Progenitor cell of endocrine pancreas (in vitro differentiated cells): ENCODE data around the gene EYS. TPM values are rescaled to one million over a fixed set of nuclear protein-coding genes. Genes with fewer than 3 reads are reported as not detected.

ENCODE experiments used
- DNase-seq: peaks from one replicate; pipeline ENCODE4 v3.0.0; 2021; ENCODE audit warnings: low spot score; ENCODE audit not compliant: unreplicated experiment
- H3K27ac Mint-ChIP-seq: 2 replicates; pipeline ENCODE4 v1.8.0; 2021; ENCODE audit warnings: mild to moderate bottlenecking, moderate library complexity, mixed read lengths
- H3K27me3 Mint-ChIP-seq: 2 replicates; pipeline ENCODE4 v1.8.0; 2021; ENCODE audit warnings: mixed read lengths
- H3K36me3 Mint-ChIP-seq: 2 replicates; pipeline ENCODE4 v1.8.0; 2022; ENCODE audit warnings: mixed read lengths; ENCODE audit not compliant: insufficient read depth
- H3K4me1 Mint-ChIP-seq: 2 replicates; pipeline ENCODE4 v1.8.0; 2021; ENCODE audit warnings: low read depth, mixed read lengths
- H3K4me3 Mint-ChIP-seq: 2 replicates; pipeline ENCODE4 v1.8.0; 2021; ENCODE audit warnings: low read depth, mild to moderate bottlenecking, moderate library complexity, mixed read lengths
- H3K9me3 Mint-ChIP-seq: 2 replicates; pipeline ENCODE4 v1.8.0; 2021; ENCODE audit warnings: low read depth, mixed read lengths
- CTCF ChIP-seq: fragments of 200-600 bp; sonication (generic); IDR thresholded peaks from one replicate; pipeline ENCODE4 v1.5.0; 2021; ENCODE audit warnings: antibody characterized with exemption, mild to moderate bottlenecking; ENCODE audit not compliant: unreplicated experiment
- total RNA-seq: library from RNA; stranded (reverse); gene quantifications from 2 replicates; pipeline ENCODE4 v1.2.1, GENCODE V29; 2021

EYS gene
- total RNA-seq, 1 donor from 2014 or later: 0.46 TPM

GRCh38 chr6:65700561-65700960, 6.5 kb downstream of the EYS start:
- H3K4me3 Mint-ChIP-seq: no peak overlapping the region
- no peaks in the 10 kb centered on the region for H3K27me3 Mint-ChIP-seq
- no peaks in the 10 kb centered on the region for H3K36me3 Mint-ChIP-seq
- peaks cover 3% of the 10 kb centered on the region for H3K4me1 Mint-ChIP-seq
- H3K27ac Mint-ChIP-seq: no peak overlapping the region
- H3K9me3 Mint-ChIP-seq: peaks cover 3% of the 10 kb centered on the region
- no peak for TF ChIP-seq CTCF
- no peak for DNase-seq

GRCh38 chr6:65692109-65692508, 14.9 kb downstream of the EYS start:
- H3K36me3 Mint-ChIP-seq: no peaks in the 10 kb centered on the region
- H3K9me3 Mint-ChIP-seq: no peaks in the 10 kb centered on the region
- TF ChIP-seq CTCF: no peak
- DNase-seq: no peak
- H3K27ac Mint-ChIP-seq: no peak overlapping the region
- H3K4me3 Mint-ChIP-seq: no peak overlapping the region
- no peaks in the 10 kb centered on the region for H3K4me1 Mint-ChIP-seq
- H3K27me3 Mint-ChIP-seq: no peaks in the 10 kb centered on the region

GRCh38 chr6:65680232-65680631, 26.8 kb downstream of the EYS start:
- no peaks in the 10 kb centered on the region for H3K36me3 Mint-ChIP-seq
- H3K4me3 Mint-ChIP-seq: no peak overlapping the region
- H3K27me3 Mint-ChIP-seq: no peaks in the 10 kb centered on the region
- H3K9me3 Mint-ChIP-seq: peaks cover 10% of the 10 kb centered on the region
- TF ChIP-seq CTCF: no peak
- DNase-seq: no peak
- H3K4me1 Mint-ChIP-seq: no peaks in the 10 kb centered on the region
- no peak overlapping the region for H3K27ac Mint-ChIP-seq

GRCh38 chr6:65671922-65672321, 35.1 kb downstream of the EYS start:
- H3K4me3 Mint-ChIP-seq: no peak overlapping the region
- H3K27me3 Mint-ChIP-seq: no peaks in the 10 kb centered on the region
- H3K36me3 Mint-ChIP-seq: peaks cover 4% of the 10 kb centered on the region
- H3K4me1 Mint-ChIP-seq: peaks cover 6% of the 10 kb centered on the region
- no peak overlapping the region for H3K27ac Mint-ChIP-seq
- peaks cover 24% of the 10 kb centered on the region for H3K9me3 Mint-ChIP-seq
- TF ChIP-seq CTCF: no peak
- no peak for DNase-seq

GRCh38 chr6:65667916-65668656, 38.9 kb downstream of the EYS start:
- Mint-ChIP-seq H3K36me3 (peaks cover 1% of the 10 kb centered on the region), H3K4me3 (no peak overlapping the region), H3K27ac (no peak overlapping the region), H3K4me1 (peaks cover 6% of the 10 kb centered on the region), H3K27me3 (no peaks in the 10 kb centered on the region), H3K9me3 (peaks cover 7% of the 10 kb centered on the region)
- TF ChIP-seq CTCF: no peak
- DNase-seq: no peak
